ENCODE measurements around the gene SSR2. TPM values are rescaled to one million over a fixed set of nuclear protein-coding genes. Genes with fewer than 3 reads are reported as not detected.

SSR2 gene
- total and polyA plus RNA-seq, 4 donors: 93.1 to 264 (median 173) TPM

- TF ChIP-seq ZBTB33 (IDR thresholded peaks at IDR 0.05): no peak
- no peak for TF ChIP-seq EGR1 (IDR thresholded peaks at IDR 0.05; ENCODE audit: low read depth in 2 of 2)
Measured at GRCh38 chr1:155960081-155960745, 60.5 kb downstream of the SSR2 start (continued).

Other genes with a start within 250 kb of the SSR2 start
- 10 to 100 TPM; 13.4 to 26.2 TPM for gene GON4L, start 163.7 kb downstream of the SSR2 start, total RNA-seq
- gene GON4L, start 163.7 kb downstream of the SSR2 start, polyA plus RNA-seq: 10 to 100 TPM in 1 of 2 donors, 1 to 10 TPM in 1; 5.7 to 18.0 TPM
- gene SYT11, start 161.4 kb downstream of the SSR2 start, total RNA-seq: 1 to 10 TPM in 1 of 2 donors, under 1 TPM in 1; 0.75 to 1.2 TPM
- gene SYT11, start 161.4 kb downstream of the SSR2 start, polyA plus RNA-seq: under 1 TPM; 0.49 to 0.76 TPM
- gene RIT1, start 109.6 kb downstream of the SSR2 start, total RNA-seq: 10 to 100 TPM; 11.3 to 14.3 TPM
- gene RIT1, start 109.6 kb downstream of the SSR2 start, polyA plus RNA-seq: 1 to 10 TPM; 3.1 to 4.9 TPM
- 10 to 100 TPM; 18.2 to 32.6 TPM for gene KHDC4, start 86.5 kb downstream of the SSR2 start, total RNA-seq
- 10 to 100 TPM in 1 of 2 donors, 1 to 10 TPM in 1; 8.4 to 11.3 TPM for gene KHDC4, start 86.5 kb downstream of the SSR2 start, polyA plus RNA-seq
- not detected for gene RXFP4, start 79.3 kb downstream of the SSR2 start, total RNA-seq
- gene RXFP4, start 79.3 kb downstream of the SSR2 start, polyA plus RNA-seq: not detected
- 10 to 100 TPM; 14.1 to 59.1 TPM for gene ARHGEF2, start 42.4 kb downstream of the SSR2 start, total RNA-seq
- gene ARHGEF2, start 42.4 kb downstream of the SSR2 start, polyA plus RNA-seq: 1 to 10 TPM; 3.2 to 6.4 TPM
- 10 to 100 TPM in 1 of 2 donors, 1 to 10 TPM in 1; 9.2 to 13.5 TPM for gene UBQLN4, start 32.8 kb upstream of the SSR2 start, total RNA-seq
- gene UBQLN4, start 32.8 kb upstream of the SSR2 start, polyA plus RNA-seq: 10 to 100 TPM in 1 of 2 donors, 1 to 10 TPM in 1; 7.4 to 17.8 TPM
- 10 to 100 TPM; 30.4 to 42.9 TPM for gene LAMTOR2, start 33.8 kb upstream of the SSR2 start, total RNA-seq
- gene LAMTOR2, start 33.8 kb upstream of the SSR2 start, polyA plus RNA-seq: 100 to 1,000 TPM; 115 to 152 TPM
- 1 to 10 TPM in 1 of 2 donors, under 1 TPM in 1; 0.67 to 1.0 TPM for gene RAB25, start 40.2 kb upstream of the SSR2 start, total RNA-seq
- 1 to 10 TPM in 1 of 2 donors, under 1 TPM in 1; 0.82 to 2.0 TPM for gene RAB25, start 40.2 kb upstream of the SSR2 start, polyA plus RNA-seq
- 1 to 10 TPM; 1.3 TPM for gene MEX3A, start 61.5 kb upstream of the SSR2 start, total RNA-seq
- under 1 TPM; 0.52 to 0.56 TPM for gene MEX3A, start 61.5 kb upstream of the SSR2 start, polyA plus RNA-seq
- 100 to 1,000 TPM in 1 of 2 donors, 10 to 100 TPM in 1; 89.4 to 160 TPM for gene LMNA, start 93.8 kb upstream of the SSR2 start, total RNA-seq
- 100 to 1,000 TPM in 1 of 2 donors, 10 to 100 TPM in 1; 60.4 to 105 TPM for gene LMNA, start 93.8 kb upstream of the SSR2 start, polyA plus RNA-seq
- gene SEMA4A, start 132.6 kb upstream of the SSR2 start, total RNA-seq: 1 to 10 TPM; 2.3 to 3.5 TPM
- 1 to 10 TPM; 1.1 to 1.2 TPM for gene SEMA4A, start 132.6 kb upstream of the SSR2 start, polyA plus RNA-seq
- 10 to 100 TPM; 10.2 to 21.8 TPM for gene SLC25A44, start 173.2 kb upstream of the SSR2 start, total RNA-seq
- 10 to 100 TPM; 15.7 to 16.0 TPM for gene SLC25A44, start 173.2 kb upstream of the SSR2 start, polyA plus RNA-seq
- gene PMF1, start 192.1 kb upstream of the SSR2 start, total RNA-seq: 10 to 100 TPM; 24.7 to 41.5 TPM
- gene PMF1, start 192.1 kb upstream of the SSR2 start, polyA plus RNA-seq: 10 to 100 TPM; 32.4 to 63.5 TPM
- under 1 TPM; 0.28 to 0.75 TPM for gene BGLAP, start 221.2 kb upstream of the SSR2 start, total RNA-seq
- gene BGLAP, start 221.2 kb upstream of the SSR2 start, polyA plus RNA-seq: under 1 TPM in 1 of 2 donors, not detected in 1; 0.06 TPM
- gene PAQR6, start 227.1 kb upstream of the SSR2 start, total RNA-seq: under 1 TPM; 0.23 to 0.75 TPM
- gene PAQR6, start 227.1 kb upstream of the SSR2 start, polyA plus RNA-seq: under 1 TPM; 0.22 to 0.85 TPM

Measured in liver (tissue), 5 donors.